IMR-90 (cell line): ENCODE data around the gene DBH. TPM values are rescaled to one million over a fixed set of nuclear protein-coding genes. Genes with fewer than 3 reads are reported as not detected.

ENCODE experiments used
- ATAC-seq: fragments of 200-7000 bp; cut with Tn5 transposase; 2 replicates; pipeline ENCODE4 v1.9.1; 2020; ENCODE audit warnings: low read depth, mild to moderate bottlenecking, moderate library complexity
- BruUV-seq: library from RNA; stranded (reverse); fragments of 400-500 nt; replicated peaks from 2 replicates; lab custom pipeline; 2021; lab: Mats Ljungman, UMichigan
- CTCF ChIA-PET: fragments of 300-600 bp; formaldehyde crosslinking; extraction: SDS; loops from one replicate; lab custom pipeline; 2021; ENCODE audit warnings: antibody characterized with exemption; lab: Yijun Ruan, JAX
- POLR2A ChIA-PET: fragments of 300-600 bp; sonication (Branson Sonifier 250); formaldehyde crosslinking; loops from one replicate; lab custom pipeline; 2022; ENCODE audit warnings: antibody characterized with exemption; ENCODE audit not compliant: unreplicated experiment; lab: Charles Lee
- DNase-seq: peaks from one replicate; pipeline ENCODE4 v3.0.0; 2013
- H2AFZ ChIP-seq: replicated peaks from 2 replicates; pipeline ENCODE3; 2013; ENCODE audit warnings: low read length, mild to moderate bottlenecking; ENCODE audit not compliant: poor library complexity
- H2AK5ac ChIP-seq: 2 replicates; pipeline ENCODE4 v1.6.1; 2013; ENCODE audit warnings: low read depth, low read length, inconsistent platforms
- H2AK9ac ChIP-seq: replicated peaks from 2 replicates; pipeline ENCODE3; 2013; ENCODE audit warnings: mild to moderate bottlenecking, low read depth, low read length, moderate library complexity; ENCODE audit not compliant: poor library complexity
- H2BK120ac ChIP-seq: 2 replicates; pipeline ENCODE4 v1.6.1; 2013; ENCODE audit warnings: low read depth, low read length, inconsistent platforms
- H2BK15ac ChIP-seq: 3 replicates; pipeline ENCODE4 v1.6.1; 2013; ENCODE audit warnings: low read depth, low read length, inconsistent platforms
- H2BK20ac ChIP-seq: 2 replicates; pipeline ENCODE4 v1.6.1; 2013; ENCODE audit warnings: low read depth, mild to moderate bottlenecking, inconsistent platforms, low read length, moderate library complexity
- H2BK5ac ChIP-seq: 2 replicates; pipeline ENCODE4 v1.6.1; 2013; ENCODE audit warnings: mild to moderate bottlenecking, low read depth, low read length, inconsistent platforms; ENCODE audit not compliant: poor library complexity, severe bottlenecking
- H3K14ac ChIP-seq: replicated peaks from 2 replicates; pipeline ENCODE4 v1.6.1; 2013; ENCODE audit warnings: low read depth, low read length, inconsistent platforms
- H3K18ac ChIP-seq: 2 replicates; pipeline ENCODE4 v1.6.1; 2013; ENCODE audit warnings: low read depth, low read length, control low read depth
- H3K23ac ChIP-seq: 2 replicates; pipeline ENCODE4 v1.6.1; 2013; ENCODE audit warnings: low read depth, low read length, inconsistent platforms
- H3K27ac ChIP-seq: 2 replicates; pipeline ENCODE4 v1.5.1; 2013; ENCODE audit warnings: mild to moderate bottlenecking, control low read depth, low read length; ENCODE audit not compliant: insufficient read depth
- H3K27me3 ChIP-seq: 2 replicates; pipeline ENCODE4 v1.6.1; 2013; ENCODE audit warnings: low read length; ENCODE audit not compliant: control insufficient read depth, insufficient read depth
- H3K36me3 ChIP-seq: 2 replicates; pipeline ENCODE4 v1.6.1; 2013; ENCODE audit warnings: low read length, mixed read lengths; ENCODE audit not compliant: control insufficient read depth, insufficient read depth
- H3K4ac ChIP-seq: 2 replicates; pipeline ENCODE4 v1.6.1; 2013; ENCODE audit warnings: low read depth, low read length, inconsistent platforms
- H3K4me1 ChIP-seq: 2 replicates; pipeline ENCODE4 v1.6.1; 2013; ENCODE audit warnings: low read length, mixed read lengths; ENCODE audit not compliant: control insufficient read depth, insufficient read depth
- H3K4me2 ChIP-seq: 2 replicates; pipeline ENCODE4 v1.6.1; 2013; ENCODE audit warnings: low read depth, mild to moderate bottlenecking, control low read depth, low read length, moderate library complexity
- H3K4me3 ChIP-seq: 2 replicates; pipeline ENCODE4 v1.5.1; 2013; ENCODE audit warnings: low read depth, mild to moderate bottlenecking, control low read depth, low read length, moderate library complexity; ENCODE audit not compliant: insufficient read depth
- H3K56ac ChIP-seq: 2 replicates; pipeline ENCODE4 v1.6.1; 2013; ENCODE audit warnings: low read length, inconsistent platforms; ENCODE audit not compliant: insufficient read depth; ENCODE audit errors: extremely low read depth
- H3K79me1 ChIP-seq, 2 experiments: 2 replicates each; pipeline ENCODE4 v1.6.1; 2013; ENCODE audit warnings: low read length in 2 of 2, inconsistent platforms in 1 of 2, low read depth in 1 of 2
- H3K9ac ChIP-seq: 2 replicates; pipeline ENCODE4 v1.6.1; 2013; ENCODE audit warnings: low read depth, low read length, control low read depth
- H3K9me1 ChIP-seq: 2 replicates; pipeline ENCODE4 v1.6.1; 2013; ENCODE audit warnings: low read length, inconsistent platforms; ENCODE audit not compliant: insufficient read depth
- H3K9me3 ChIP-seq: 2 replicates; pipeline ENCODE4 v1.6.1; 2013; ENCODE audit warnings: low read length; ENCODE audit not compliant: control insufficient read depth, insufficient read depth
- H4K20me1 ChIP-seq: 2 replicates; pipeline ENCODE4 v1.6.1; 2013; ENCODE audit warnings: low read length, inconsistent platforms; ENCODE audit not compliant: insufficient read depth
- H4K5ac ChIP-seq: 2 replicates; pipeline ENCODE4 v1.6.1; 2013; ENCODE audit warnings: mild to moderate bottlenecking, low read depth, low read length, control low read depth
- H4K8ac ChIP-seq, 2 experiments: 2 replicates each; pipeline ENCODE4 v1.6.1; 2013; ENCODE audit warnings: low read depth in 2 of 2, low read length in 2 of 2, control low read depth in 1 of 2, inconsistent platforms in 1 of 2
- H4K91ac ChIP-seq: 2 replicates; pipeline ENCODE4 v1.6.1; 2013; ENCODE audit warnings: low read depth, low read length, inconsistent platforms; ENCODE audit not compliant: insufficient read depth
- BHLHE40 ChIP-seq: fragments of 150-350 bp; IDR thresholded peaks from 2 replicates; pipeline ENCODE4 v1.6.1; 2016; ENCODE audit warnings: mild to moderate bottlenecking, low read depth, low read length
- CEBPB ChIP-seq: IDR thresholded peaks from 2 replicates; pipeline ENCODE4 v1.6.1; 2012; ENCODE audit warnings: low read depth, low read length, improper control_type of control experiment
- CHD1 ChIP-seq: IDR thresholded peaks from 2 replicates; pipeline ENCODE4 v1.6.1; 2012; ENCODE audit warnings: low read depth, low read length, improper control_type of control experiment
- FOS ChIP-seq: fragments of 150-350 bp; IDR thresholded peaks from 2 replicates; pipeline ENCODE4 v1.6.1; 2016; ENCODE audit warnings: low read depth, low read length
- MAFK ChIP-seq: IDR thresholded peaks from 2 replicates; pipeline ENCODE4 v1.6.1; 2012; ENCODE audit warnings: low read depth, low read length, improper control_type of control experiment
- MAZ ChIP-seq: IDR thresholded peaks from 2 replicates; pipeline ENCODE4 v1.6.1; 2012; ENCODE audit warnings: low read depth, mild to moderate bottlenecking, low read length, improper control_type of control experiment, moderate library complexity, borderline replicate concordance
- NFE2L2 ChIP-seq: fragments of 150-350 bp; IDR thresholded peaks from 2 replicates; pipeline ENCODE4 v1.6.1; 2016; ENCODE audit warnings: low read depth, mild to moderate bottlenecking, low read length
- POLR2A ChIP-seq: IDR thresholded peaks from 2 replicates; pipeline ENCODE4 v1.6.1; 2012; ENCODE audit warnings: mild to moderate bottlenecking, low read depth, low read length
- RAD21 ChIP-seq: IDR thresholded peaks from 2 replicates; pipeline ENCODE4 v1.6.1; 2012; ENCODE audit warnings: low read length, improper control_type of control experiment
- RFX5 ChIP-seq: IDR thresholded peaks from 2 replicates; pipeline ENCODE4 v1.8.0; 2012; ENCODE audit warnings: low read depth, mild to moderate bottlenecking, low read length, moderate library complexity
- SMC3 ChIP-seq: fragments of 150-350 bp; IDR thresholded peaks from 2 replicates; pipeline ENCODE4 v1.6.1; 2016; ENCODE audit warnings: low read depth, mild to moderate bottlenecking, antibody characterized with exemption, low read length, moderate library complexity
- WGBS, 2 experiments: methylation state at CpG; one replicate each; pipeline versions ENCODE4 v1.1.5 to v1.1.7; 2013; ENCODE audit warnings: missing lambda C conversion rate in 2 of 2; ENCODE audit not compliant: insufficient read length in 1 of 2; ENCODE audit errors: extremely low coverage in 2 of 2; 5-methylcytosine and 5-hydroxymethylcytosine counted together
- dilution Hi-C: fragments of 300-500 bp; cut with HindIII; formaldehyde crosslinking; loops from one replicate; pipeline ENCODE4 v1.14.3; 2018; ENCODE audit warnings: low sequenced_read_pairs; ENCODE audit not compliant: unreplicated experiment
- in situ Hi-C: fragments of 300-500 bp; cut with MboI; formaldehyde crosslinking; loops from 3 replicates; pipeline ENCODE4 v1.14.3; 2019; ENCODE audit warnings: low sequenced_read_pairs, inconsistent platforms, mixed read lengths
- intact Hi-C: fragments of 100-400 bp; cut with micrococcal nuclease; formaldehyde crosslinking; loops from 2 replicates; pipeline ENCODE4 v1.10.0; 2022
- polyA plus RNA-seq, 3 experiments: library from polyadenylated mRNA; depleted of rRNA; stranded (reverse); fragments of >200 nt; gene quantifications; 2 replicates each; pipeline ENCODE4 v1.2.3, GENCODE V29; 2012; ENCODE audit warnings: low replicate concordance in 1 of 3
- total RNA-seq: library from RNA; depleted of rRNA; stranded (reverse); fragments of >200 nt; gene quantifications from 2 replicates; pipeline ENCODE4 v1.2.3, GENCODE V29; 2012
- TF ChIP-seq, protein P1 (sequence below): fragments of 150-350 bp; IDR thresholded peaks from 2 replicates; pipeline ENCODE4 v1.6.1; 2016; ENCODE audit warnings: low read depth, mild to moderate bottlenecking, low read length, moderate library complexity, borderline replicate concordance
- TF ChIP-seq, protein P2 (sequence below): fragments of 150-350 bp; IDR thresholded peaks from 2 replicates; pipeline ENCODE4 v1.6.1; 2017; ENCODE audit warnings: mild to moderate bottlenecking, antibody characterized with exemption, low read length, low read depth

Gene DBH
- total and polyA plus RNA-seq, 2 of the 4 experiments (the other 2 are of a cell fraction), result not detected

DNA sequence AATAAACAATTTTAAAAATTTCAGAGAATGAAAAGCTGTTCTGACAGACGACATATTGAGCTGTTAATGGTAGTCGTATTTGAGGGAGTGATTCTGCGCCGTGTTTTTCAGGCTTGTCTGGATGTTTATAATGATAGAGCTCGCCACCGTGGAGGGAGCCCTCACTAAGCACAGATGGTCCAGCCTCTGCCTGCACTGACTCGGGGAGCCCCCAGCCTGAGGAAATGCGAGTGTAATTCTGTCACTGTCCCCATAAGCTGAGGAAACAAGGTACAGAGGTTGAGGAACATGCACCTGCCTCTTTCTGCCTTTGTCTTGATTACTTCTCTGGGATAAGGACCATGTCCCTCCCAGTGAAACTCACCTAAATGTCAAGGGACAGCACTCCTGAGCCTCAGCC is 7.4 kb upstream of the DBH start:
- Histone ChIP-seq H4K91ac (no peak overlapping the region), H2AK5ac (no peak overlapping the region), H2AK9ac (no peak overlapping the region), H2BK20ac (no peak overlapping the region), H2AFZ (no peak overlapping the region), H3K9ac (no peak overlapping the region), H3K23ac (no peak overlapping the region), H3K36me3 (no peaks in the 10 kb centered on the region), H4K8ac (no peak overlapping the region), H3K9me3 (peaks cover 6% of the 10 kb centered on the region), H4K20me1 (no peaks in the 10 kb centered on the region), H4K5ac (no peak overlapping the region), H3K4me1 (no peaks in the 10 kb centered on the region), H3K27me3 (peaks cover 21% of the 10 kb centered on the region; the same call in 1 of the 2 replicates), H3K4me2 (no peak overlapping the region), H3K4ac (no peak overlapping the region), H3K9me1 (no peaks in the 10 kb centered on the region), H2BK120ac (no peak overlapping the region), H3K4me3 (no peak overlapping the region), H3K27ac (no peak overlapping the region), H2BK5ac (no peak overlapping the region), H3K18ac (no peak overlapping the region), H3K79me1 (no peaks in the 10 kb centered on the region), H3K14ac (no peak overlapping the region), H3K56ac (no peak overlapping the region), H2BK15ac (no peak overlapping the region)
- no peak for DNase-seq
- ChIA-PET CTCF (no interaction called here), POLR2A (no interaction called here)
- intact Hi-C loops, result no loop called here
- dilution Hi-C loops, result no loop called here
- BruUV-seq, result no TSS peak
- 70% methylated on average over 4 of the region's 8 CpGs; no CpG with 5 or more reads in 1 of the 2 experiments for WGBS, 2 experiments
- in situ Hi-C loops, result no loop called here
- TF ChIP-seq SMC3 (no peak), MAZ (no peak), RFX5 (no peak), FOS (no peak), CHD1 (no peak), NFE2L2 (no peak), MAFK (no peak), RAD21 (no peak), BHLHE40 (no peak), POLR2A (no peak), CEBPB (no peak)
- TF ChIP-seq, protein P1, sequence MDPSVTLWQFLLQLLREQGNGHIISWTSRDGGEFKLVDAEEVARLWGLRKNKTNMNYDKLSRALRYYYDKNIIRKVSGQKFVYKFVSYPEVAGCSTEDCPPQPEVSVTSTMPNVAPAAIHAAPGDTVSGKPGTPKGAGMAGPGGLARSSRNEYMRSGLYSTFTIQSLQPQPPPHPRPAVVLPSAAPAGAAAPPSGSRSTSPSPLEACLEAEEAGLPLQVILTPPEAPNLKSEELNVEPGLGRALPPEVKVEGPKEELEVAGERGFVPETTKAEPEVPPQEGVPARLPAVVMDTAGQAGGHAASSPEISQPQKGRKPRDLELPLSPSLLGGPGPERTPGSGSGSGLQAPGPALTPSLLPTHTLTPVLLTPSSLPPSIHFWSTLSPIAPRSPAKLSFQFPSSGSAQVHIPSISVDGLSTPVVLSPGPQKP, result no peak
- TF ChIP-seq, protein P2, sequence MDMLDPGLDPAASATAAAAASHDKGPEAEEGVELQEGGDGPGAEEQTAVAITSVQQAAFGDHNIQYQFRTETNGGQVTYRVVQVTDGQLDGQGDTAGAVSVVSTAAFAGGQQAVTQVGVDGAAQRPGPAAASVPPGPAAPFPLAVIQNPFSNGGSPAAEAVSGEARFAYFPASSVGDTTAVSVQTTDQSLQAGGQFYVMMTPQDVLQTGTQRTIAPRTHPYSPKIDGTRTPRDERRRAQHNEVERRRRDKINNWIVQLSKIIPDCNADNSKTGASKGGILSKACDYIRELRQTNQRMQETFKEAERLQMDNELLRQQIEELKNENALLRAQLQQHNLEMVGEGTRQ, result no peak
- ATAC-seq, result no peak
